ENCODE data around the gene OSBPL8.
A peak's percentile ranks its signal among the peaks of the same experiment; 100 is the strongest.
"Not testable (repeated sequence)": the region's sequence is repeated elsewhere in the genome, so short reads cannot be mapped to it uniquely, and the experiment has no call there.

The OSBPL8 gene

DNA sequence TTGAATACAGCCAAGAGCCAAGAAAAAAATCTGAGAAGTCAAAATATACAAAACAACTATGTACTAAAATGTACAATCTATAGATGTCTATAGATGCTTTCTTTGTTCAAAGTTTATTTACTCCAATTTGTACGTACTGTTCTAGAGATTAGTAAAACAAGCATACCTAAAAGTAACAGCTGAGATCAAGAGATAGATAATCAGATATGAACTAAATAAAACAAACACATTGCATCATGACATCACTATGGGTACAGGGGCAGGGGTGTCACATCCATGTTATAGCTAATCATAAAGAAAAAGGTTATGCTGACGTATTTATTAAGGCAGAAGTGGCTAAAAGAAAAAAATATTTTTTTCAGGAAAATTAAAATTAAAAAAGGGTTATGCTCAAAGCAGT, 139.3 kb downstream of the OSBPL8 start:
- no peak for DNase-seq (ENCODE audit: low spot score)

DNA sequence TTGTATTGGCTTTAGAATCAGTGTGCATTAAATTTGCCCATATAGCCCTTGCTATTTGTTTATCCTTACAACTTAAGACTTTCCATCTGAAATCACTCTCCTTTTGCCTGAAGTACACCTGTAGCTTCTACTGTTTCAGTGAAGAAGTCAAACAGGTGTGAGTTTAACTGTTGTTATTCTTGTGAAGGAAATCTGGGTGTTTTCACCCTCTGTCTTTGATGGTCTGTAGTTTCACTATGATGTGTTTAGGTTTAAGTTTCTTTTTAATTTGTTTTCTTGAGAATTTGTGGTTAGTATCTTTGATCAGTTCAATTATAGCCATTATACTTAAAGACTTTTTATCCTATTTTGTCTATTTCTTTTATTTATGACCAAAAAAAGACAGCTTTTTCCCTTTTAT, 142.5 kb downstream of the OSBPL8 start:
- DNase-seq (ENCODE audit: low spot score) = no peak

DNA sequence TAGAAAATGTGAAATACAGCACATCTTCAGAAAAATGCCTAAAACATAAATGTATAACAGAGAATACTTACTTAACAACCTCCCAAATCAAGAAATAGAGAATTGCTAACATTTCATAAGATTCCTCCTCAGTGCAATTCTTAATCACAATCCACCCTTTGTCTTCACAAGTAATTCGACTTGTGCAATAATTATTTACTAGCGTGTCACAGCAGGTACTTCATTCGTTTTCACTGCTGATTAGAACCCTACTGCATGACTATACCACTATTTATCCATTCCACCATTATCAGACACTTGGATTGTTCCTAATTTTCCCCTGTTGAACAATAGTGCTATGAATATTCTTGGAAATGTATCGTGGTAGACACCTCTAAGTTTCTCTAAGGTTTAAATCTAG, 146.4 kb downstream of the OSBPL8 start:
- DNase-seq (ENCODE audit: low spot score) = no peak

GRCh38 chr12:76410781-76411180, 148.8 kb downstream of the OSBPL8 start:
- no peak for DNase-seq (ENCODE audit: low spot score)

GRCh38 chr12:76410371-76410770, 149.2 kb downstream of the OSBPL8 start:
- DNase-seq (ENCODE audit: low spot score) = no peak

- no peak for DNase-seq (ENCODE audit: low spot score)
Measured at GRCh38 chr12:76409074-76409473, 150.5 kb downstream of the OSBPL8 start.

GRCh38 chr12:76407710-76408109, 151.9 kb downstream of the OSBPL8 start:
- no peak for DNase-seq (ENCODE audit: low spot score)

GRCh38 chr12:76402259-76402658, 157.3 kb downstream of the OSBPL8 start:
- no peak for DNase-seq (ENCODE audit: low spot score)

- DNase-seq (ENCODE audit: low spot score) = no peak
Measured at GRCh38 chr12:76400136-76400535, 159.4 kb downstream of the OSBPL8 start.

- no peak for DNase-seq (ENCODE audit: low spot score)
Measured at GRCh38 chr12:76399040-76399439, 160.5 kb downstream of the OSBPL8 start.

DNA sequence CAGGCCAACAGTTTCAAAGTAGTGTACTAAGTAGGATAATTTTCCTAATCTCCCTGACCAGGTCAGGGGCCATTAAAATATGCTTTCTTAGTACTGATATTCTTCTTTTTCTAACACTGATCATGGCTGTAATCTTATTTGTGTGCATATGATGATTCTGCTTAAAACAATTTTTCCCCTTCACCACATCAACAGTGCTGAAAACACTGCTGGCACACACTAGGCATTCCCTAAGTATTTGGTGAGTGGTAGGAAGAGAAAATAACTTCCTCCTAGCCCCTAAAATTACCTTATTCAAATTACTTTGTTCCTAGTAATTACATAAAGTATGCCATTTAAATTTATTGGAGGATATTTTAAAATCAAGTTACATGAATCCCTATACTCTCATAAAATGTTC, 161.5 kb downstream of the OSBPL8 start:
- no peak for DNase-seq (ENCODE audit: low spot score)

GRCh38 chr12:76391461-76391860, 168.1 kb downstream of the OSBPL8 start:
- DNase-seq (ENCODE audit: low spot score) = no peak

DNA sequence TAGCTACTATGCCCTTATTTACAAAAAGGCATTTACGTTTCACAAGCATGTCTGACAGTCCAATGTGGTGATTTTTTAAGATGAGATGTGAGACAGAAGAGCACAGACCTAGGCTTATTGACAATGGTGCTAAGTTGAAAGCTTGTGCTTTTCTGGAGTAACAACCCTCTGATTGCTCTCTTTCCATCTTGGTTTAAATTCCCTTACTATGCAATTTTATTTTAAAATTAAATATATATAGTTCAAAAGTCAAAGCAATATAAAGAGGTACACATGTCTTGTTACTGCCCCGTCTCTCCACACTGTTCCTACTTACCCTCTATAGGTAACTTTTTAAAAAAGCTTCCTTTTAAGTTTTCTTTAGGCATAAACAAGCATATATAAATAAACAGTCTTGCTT, 172.0 kb downstream of the OSBPL8 start:
- no peak for DNase-seq (ENCODE audit: low spot score)

- no peak for DNase-seq (ENCODE audit: low spot score)
Measured at GRCh38 chr12:76384560-76384959, 175.0 kb downstream of the OSBPL8 start.

- no peak for DNase-seq (ENCODE audit: low spot score)
Measured at GRCh38 chr12:76383988-76384387, 175.6 kb downstream of the OSBPL8 start.

DNA sequence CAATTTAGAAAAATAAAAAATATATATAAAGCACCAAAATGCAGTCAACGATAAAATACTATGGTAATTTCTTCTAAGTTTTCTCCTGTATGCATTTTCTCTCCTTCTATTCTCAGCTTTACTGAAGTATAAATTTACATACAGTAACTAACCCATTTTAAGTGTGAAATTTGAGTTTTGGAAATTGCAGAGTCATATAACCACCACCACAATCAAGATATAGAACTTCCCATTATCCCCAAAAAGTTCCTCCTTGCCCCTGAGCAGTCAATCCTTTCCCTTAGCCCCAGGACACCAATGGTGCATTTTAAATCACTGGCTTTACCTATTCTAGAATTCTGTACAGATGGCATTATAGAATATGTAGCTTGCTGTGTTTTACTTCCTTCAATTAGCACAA, 180.3 kb downstream of the OSBPL8 start:
- DNase-seq (ENCODE audit: low spot score) = no peak

GRCh38 chr12:76376876-76377275, 182.7 kb downstream of the OSBPL8 start:
- not testable (repeated sequence) for DNase-seq (ENCODE audit: low spot score)

- no peak for DNase-seq (ENCODE audit: low spot score)
Measured at GRCh38 chr12:76375939-76376338, 183.6 kb downstream of the OSBPL8 start.

- DNase-seq (ENCODE audit: low spot score) = no peak
Measured at GRCh38 chr12:76375470-76375869, 184.1 kb downstream of the OSBPL8 start.

DNA sequence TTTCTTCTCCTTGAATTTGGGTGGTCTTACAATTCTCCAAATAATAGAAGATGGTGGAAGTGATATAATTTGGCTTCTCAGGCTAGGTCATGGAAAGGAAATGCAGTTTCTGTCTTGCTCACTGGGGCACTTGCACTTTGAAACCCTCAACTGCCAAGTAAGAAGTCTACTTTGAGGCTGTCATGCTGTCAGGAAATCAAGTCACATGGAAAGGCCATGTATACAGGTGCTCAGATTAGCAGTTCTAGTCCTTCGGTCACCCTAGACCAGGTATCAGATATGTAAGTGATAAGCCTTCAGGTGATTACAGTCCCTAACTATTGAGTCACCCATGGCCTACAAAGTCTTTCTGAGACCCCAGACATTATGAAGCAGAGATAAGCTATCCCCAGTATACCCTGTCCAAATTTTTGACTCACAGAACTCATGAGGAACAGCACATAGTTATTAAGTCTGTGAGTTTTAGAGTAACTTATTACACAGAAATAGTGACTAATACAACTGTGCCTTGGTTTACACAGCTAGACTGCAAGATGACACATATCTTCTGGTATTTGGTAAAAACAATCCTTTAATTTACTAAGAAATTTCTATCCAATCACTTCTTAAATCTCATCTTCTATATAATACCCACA, 185.1 kb downstream of the OSBPL8 start:
- peak; percentile 7 for DNase-seq (ENCODE audit: low spot score)

DNA sequence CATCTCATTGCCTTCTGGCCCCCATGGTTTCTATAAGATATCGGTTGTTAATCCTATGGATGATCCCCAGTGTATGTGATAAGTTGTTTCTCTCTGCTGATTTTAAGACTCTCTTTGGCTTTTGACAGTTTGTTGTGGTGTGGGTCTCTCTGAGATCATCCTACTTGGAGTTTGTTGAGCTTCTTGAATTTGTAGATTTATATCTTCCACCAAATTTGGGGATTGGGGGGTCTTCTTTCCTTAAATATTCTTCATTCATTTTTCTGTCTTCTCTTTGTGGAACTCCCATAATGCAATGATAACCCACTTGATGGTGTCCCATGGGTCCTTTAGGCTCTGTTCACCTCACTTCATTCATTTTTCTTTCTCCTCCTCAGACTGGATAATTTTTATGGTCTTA, 191.3 kb downstream of the OSBPL8 start:
- DNase-seq (ENCODE audit: low spot score) = no peak

DNA sequence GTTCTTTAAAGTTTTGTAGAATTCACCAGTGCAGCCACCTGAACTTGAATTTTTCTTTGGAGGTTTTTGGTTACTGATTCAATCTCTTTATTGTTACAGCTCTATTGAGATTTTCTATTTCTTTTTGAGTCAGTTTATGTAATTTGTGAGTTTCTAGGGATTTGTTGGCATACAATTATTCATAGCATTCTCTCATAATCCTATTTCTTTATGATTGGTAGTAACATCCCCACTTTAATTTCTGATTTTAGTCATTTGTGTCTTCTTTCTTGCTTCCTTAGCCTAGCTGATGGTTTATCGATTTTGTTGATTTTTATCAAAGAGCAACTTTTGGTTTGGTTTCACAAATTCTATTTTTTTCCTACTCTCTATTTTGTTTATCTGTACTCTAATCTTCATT, 193.4 kb downstream of the OSBPL8 start:
- DNase-seq (ENCODE audit: low spot score) = no peak

DNA sequence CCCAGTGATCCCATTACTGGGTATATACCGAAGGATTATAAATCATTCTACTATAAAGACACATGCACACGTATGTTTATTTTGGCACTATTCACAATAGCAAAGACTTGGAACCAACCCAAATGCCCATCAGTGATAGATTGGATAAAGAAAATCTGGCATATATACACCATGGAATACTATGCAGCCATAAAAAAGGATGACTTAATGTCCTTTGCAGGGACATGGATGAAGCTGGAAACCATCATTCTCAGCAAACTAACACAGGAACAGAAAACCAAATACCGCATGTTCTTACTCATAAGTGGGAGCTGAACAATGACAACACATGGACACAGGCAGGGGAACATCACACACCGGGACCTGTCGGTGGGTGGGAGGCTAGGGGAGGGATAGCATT, 195.4 kb downstream of the OSBPL8 start:
- DNase-seq (ENCODE audit: low spot score) = not testable (repeated sequence)

GRCh38 chr12:76360316-76360715, 199.3 kb downstream of the OSBPL8 start:
- DNase-seq (ENCODE audit: low spot score) = no peak

- no peak for DNase-seq (ENCODE audit: low spot score)
Measured at GRCh38 chr12:76356071-76356470, 203.5 kb downstream of the OSBPL8 start.
